ENCODE results near the gene ETS1.

DNA sequence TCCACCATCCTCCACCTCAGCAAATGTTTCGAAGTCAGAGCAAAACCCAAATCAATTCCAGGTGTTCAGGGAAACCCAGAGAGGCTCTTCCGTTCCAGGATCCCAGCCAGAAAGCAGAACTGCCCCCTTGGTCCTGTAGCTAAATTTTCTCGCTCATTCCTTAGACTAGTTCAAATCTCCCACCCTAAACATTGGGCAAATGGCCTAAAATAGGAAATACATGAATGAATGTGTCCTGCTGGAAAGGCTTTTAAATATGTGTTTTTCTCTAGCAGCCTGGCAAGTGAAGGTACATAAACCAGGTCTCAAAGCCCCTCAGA is 89.6 kb downstream of the ETS1 start:
- TF ChIP-seq, protein P1, sequence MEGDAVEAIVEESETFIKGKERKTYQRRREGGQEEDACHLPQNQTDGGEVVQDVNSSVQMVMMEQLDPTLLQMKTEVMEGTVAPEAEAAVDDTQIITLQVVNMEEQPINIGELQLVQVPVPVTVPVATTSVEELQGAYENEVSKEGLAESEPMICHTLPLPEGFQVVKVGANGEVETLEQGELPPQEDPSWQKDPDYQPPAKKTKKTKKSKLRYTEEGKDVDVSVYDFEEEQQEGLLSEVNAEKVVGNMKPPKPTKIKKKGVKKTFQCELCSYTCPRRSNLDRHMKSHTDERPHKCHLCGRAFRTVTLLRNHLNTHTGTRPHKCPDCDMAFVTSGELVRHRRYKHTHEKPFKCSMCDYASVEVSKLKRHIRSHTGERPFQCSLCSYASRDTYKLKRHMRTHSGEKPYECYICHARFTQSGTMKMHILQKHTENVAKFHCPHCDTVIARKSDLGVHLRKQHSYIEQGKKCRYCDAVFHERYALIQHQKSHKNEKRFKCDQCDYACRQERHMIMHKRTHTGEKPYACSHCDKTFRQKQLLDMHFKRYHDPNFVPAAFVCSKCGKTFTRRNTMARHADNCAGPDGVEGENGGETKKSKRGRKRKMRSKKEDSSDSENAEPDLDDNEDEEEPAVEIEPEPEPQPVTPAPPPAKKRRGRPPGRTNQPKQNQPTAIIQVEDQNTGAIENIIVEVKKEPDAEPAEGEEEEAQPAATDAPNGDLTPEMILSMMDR (IDR thresholded peaks at IDR 0.05): no peak
- no peak for TF ChIP-seq POLR2A (IDR thresholded peaks at IDR 0.05)

Measured in heart left ventricle (tissue), 13 donors.